ENCODE results near the gene FICD. TPM values are rescaled to one million over a fixed set of nuclear protein-coding genes. Genes with fewer than 3 reads are reported as not detected.

FICD gene
- total and polyA plus RNA-seq, 2 of the 13 experiments (the other 11 are each of a cell fraction or from before 2014, with no cell fraction given), result 0.99 to 3.0 TPM

DNA sequence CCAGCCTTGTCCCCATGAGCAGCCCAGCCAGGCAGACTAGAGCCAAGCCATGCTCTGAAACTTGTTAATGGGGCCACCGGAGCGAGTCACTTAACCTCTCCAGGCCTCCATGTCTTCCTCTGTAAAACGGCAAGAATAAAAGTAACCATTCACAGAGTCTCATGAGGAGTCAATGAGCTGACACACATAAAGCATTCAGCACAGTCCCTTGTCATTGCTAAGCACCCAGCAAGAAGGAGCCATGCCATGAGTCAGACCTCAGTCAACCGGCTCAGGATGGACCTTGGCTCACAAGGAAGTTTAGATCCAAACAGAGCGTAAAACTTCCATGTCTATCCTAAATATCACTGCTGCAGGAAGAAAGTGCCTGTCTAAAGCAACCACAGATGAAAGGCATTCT lies 10.6 kb downstream of the FICD start:
- POLR2A ChIA-PET, result no interaction called here
- H3K36me3 ChIP-seq (replicated peaks in 1 of 2; ENCODE audit: control insufficient read depth in 1 of 2, insufficient read depth in 2 of 2, low read length in 2 of 2), result peaks cover 59 to 96% of the 10 kb centered on the region in 2 experiments

More for the DNA sequence above, 10.6 kb downstream of the FICD start:
- in situ Hi-C loops (cut with HindIII; ENCODE audit: extremely low pct_ligation_motif_present, low pct_unique_long_range_greater_than_20kb), result no loop called here
- Histone ChIP-seq H3K27ac (ENCODE audit: extremely low read length, insufficient read depth, low read length) (no peak overlapping the region), H4K20me1 (ENCODE audit: insufficient read depth, low read length) (no peaks in the 10 kb centered on the region), H3K9me3 (ENCODE audit: low read length) (no peaks in the 10 kb centered on the region), H2AFZ (ENCODE audit: low read length) (no peak overlapping the region), H3K79me2 (ENCODE audit: insufficient read depth, low read length) (no peaks in the 10 kb centered on the region), H3K27me3 (ENCODE audit: control insufficient read depth in 1 of 2, insufficient read depth in 2 of 2, low read length in 2 of 2) (no peaks in the 10 kb centered on the region), H3K9ac (ENCODE audit: insufficient read depth, low read depth, low read length) (no peak overlapping the region), H3K4me1 (ENCODE audit: insufficient read depth, low read length) (no peaks in the 10 kb centered on the region), H3K4me3 (replicated peaks in 1 of 3; ENCODE audit: insufficient read depth in 1 of 3, low read depth in 2 of 3, low read length in 3 of 3) (no peak overlapping the region), H3K4me2 (ENCODE audit: low read depth, low read length) (no peak overlapping the region)
- no TSS peak for BruUV-seq (replicated peaks)
- no peak for FAIRE-seq
- no peak for ATAC-seq
- CTCF ChIA-PET (ENCODE audit: low intra/inter-chr PET ratio, low total read pairs), result no interaction called here
- WGBS (ENCODE audit: low lambda C conversion rate), result 90% methylated on average over 5 of the region's 5 CpGs
- DNase-seq (ENCODE audit: low spot score), result no peak
- intact Hi-C loops (cut with micrococcal nuclease; ENCODE audit: unreplicated experiment), result no loop called here
- TF ChIP-seq CBX5 (CRISPR knock-in tag; IDR thresholded peaks at IDR 0.05; ENCODE audit: borderline replicate concordance) (no peak), SRY (CRISPR knock-in tag; IDR thresholded peaks at IDR 0.05) (no peak), KLF12 (CRISPR knock-in tag; IDR thresholded peaks at IDR 0.05; ENCODE audit: borderline replicate concordance) (no peak), MAZ (IDR thresholded peaks at IDR 0.05; ENCODE audit: borderline replicate concordance, low read depth, low read length) (no peak), MAZ (CRISPR knock-in tag; IDR thresholded peaks at IDR 0.05; ENCODE audit: low read depth) (no peak), GATA4 (IDR thresholded peaks at IDR 0.05; ENCODE audit: borderline replicate concordance, low read depth) (no peak), ZBTB8A (CRISPR knock-in tag; IDR thresholded peaks at IDR 0.05; ENCODE audit: borderline replicate concordance, low read depth) (no peak), ZNF788 (CRISPR knock-in tag; IDR thresholded peaks at IDR 0.05; ENCODE audit: borderline replicate concordance) (no peak), SOX6 (IDR thresholded peaks at IDR 0.05) (no peak), SOX6 (CRISPR knock-in tag; IDR thresholded peaks at IDR 0.05) (no peak), SRSF1 (optimal IDR thresholded peaks at IDR 0.05; ENCODE audit: low read depth, low read length) (no peak), BCL6 (CRISPR knock-in tag; IDR thresholded peaks at IDR 0.05) (no peak), ZFAT (CRISPR knock-in tag; conservative IDR thresholded peaks at IDR 0.05) (no peak)
- TF ChIP-seq, protein P1, sequence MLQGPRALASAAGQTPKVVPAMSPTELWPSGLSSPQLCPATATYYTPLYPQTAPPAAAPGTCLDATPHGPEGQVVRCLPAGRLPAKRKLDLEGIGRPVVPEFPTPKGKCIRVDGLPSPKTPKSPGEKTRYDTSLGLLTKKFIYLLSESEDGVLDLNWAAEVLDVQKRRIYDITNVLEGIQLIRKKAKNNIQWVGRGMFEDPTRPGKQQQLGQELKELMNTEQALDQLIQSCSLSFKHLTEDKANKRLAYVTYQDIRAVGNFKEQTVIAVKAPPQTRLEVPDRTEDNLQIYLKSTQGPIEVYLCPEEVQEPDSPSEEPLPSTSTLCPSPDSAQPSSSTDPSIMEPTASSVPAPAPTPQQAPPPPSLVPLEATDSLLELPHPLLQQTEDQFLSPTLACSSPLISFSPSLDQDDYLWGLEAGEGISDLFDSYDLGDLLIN (CRISPR knock-in tag; IDR thresholded peaks at IDR 0.05; ENCODE audit: borderline replicate concordance), result no peak
- TF ChIP-seq, protein P2, sequence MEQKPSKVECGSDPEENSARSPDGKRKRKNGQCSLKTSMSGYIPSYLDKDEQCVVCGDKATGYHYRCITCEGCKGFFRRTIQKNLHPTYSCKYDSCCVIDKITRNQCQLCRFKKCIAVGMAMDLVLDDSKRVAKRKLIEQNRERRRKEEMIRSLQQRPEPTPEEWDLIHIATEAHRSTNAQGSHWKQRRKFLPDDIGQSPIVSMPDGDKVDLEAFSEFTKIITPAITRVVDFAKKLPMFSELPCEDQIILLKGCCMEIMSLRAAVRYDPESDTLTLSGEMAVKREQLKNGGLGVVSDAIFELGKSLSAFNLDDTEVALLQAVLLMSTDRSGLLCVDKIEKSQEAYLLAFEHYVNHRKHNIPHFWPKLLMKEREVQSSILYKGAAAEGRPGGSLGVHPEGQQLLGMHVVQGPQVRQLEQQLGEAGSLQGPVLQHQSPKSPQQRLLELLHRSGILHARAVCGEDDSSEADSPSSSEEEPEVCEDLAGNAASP (CRISPR knock-in tag; IDR thresholded peaks at IDR 0.05; ENCODE audit: borderline replicate concordance), result no peak

All from HepG2 (cell line).